DOHH2 (cell line): Measurements from ENCODE around the gene TCERG1L.

Experiments used
- EZH2phosphoT487 ChIP-seq: fragments of 200-600 bp; sonication (generic); IDR thresholded peaks from 2 replicates; pipeline ENCODE4 v1.6.1; 2017; ENCODE audit warnings: borderline replicate concordance, mild to moderate bottlenecking, antibody characterized with exemption, low read length, moderate library complexity, mixed read lengths
- TF ChIP-seq, protein P1 (sequence below): fragments of 200-600 bp; sonication (generic); IDR thresholded peaks from one replicate; pipeline ENCODE4 v1.5.1; 2014; ENCODE audit warnings: antibody characterized with exemption, mild to moderate bottlenecking, low read depth, low read length; ENCODE audit not compliant: poor library complexity, severe bottlenecking

GRCh38 chr10:131141207-131141606, 170.3 kb downstream of the TCERG1L start:
- TF ChIP-seq, protein P1, sequence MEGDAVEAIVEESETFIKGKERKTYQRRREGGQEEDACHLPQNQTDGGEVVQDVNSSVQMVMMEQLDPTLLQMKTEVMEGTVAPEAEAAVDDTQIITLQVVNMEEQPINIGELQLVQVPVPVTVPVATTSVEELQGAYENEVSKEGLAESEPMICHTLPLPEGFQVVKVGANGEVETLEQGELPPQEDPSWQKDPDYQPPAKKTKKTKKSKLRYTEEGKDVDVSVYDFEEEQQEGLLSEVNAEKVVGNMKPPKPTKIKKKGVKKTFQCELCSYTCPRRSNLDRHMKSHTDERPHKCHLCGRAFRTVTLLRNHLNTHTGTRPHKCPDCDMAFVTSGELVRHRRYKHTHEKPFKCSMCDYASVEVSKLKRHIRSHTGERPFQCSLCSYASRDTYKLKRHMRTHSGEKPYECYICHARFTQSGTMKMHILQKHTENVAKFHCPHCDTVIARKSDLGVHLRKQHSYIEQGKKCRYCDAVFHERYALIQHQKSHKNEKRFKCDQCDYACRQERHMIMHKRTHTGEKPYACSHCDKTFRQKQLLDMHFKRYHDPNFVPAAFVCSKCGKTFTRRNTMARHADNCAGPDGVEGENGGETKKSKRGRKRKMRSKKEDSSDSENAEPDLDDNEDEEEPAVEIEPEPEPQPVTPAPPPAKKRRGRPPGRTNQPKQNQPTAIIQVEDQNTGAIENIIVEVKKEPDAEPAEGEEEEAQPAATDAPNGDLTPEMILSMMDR = no peak
- no peak for TF ChIP-seq EZH2phosphoT487
